Stimulated activated CD4-positive, alpha-beta T cell treated with anti-CD3 and anti-CD28 coated beads, Interleukin-4, amount 100 ng/mL, for 1 hour (primary cell): Measurements from ENCODE around the gene ATP6V0E1.

Source experiments
- DNase-seq: peaks from one replicate; pipeline ENCODE4 v3.0.0-alpha.2; 2020

The ATP6V0E1 gene

GRCh38 chr5:172957458-172957857, 26.1 kb upstream of the ATP6V0E1 start:
- DNase-seq, result no peak

GRCh38 chr5:172958331-172959046, 25.1 kb upstream of the ATP6V0E1 start:
- DNase-seq, result peak; percentile 68

- DNase-seq, result no peak
Observed at GRCh38 chr5:172959824-172960799, 23.5 kb upstream of the ATP6V0E1 start.

GRCh38 chr5:172969921-172970320, 13.7 kb upstream of the ATP6V0E1 start:
- DNase-seq, result no peak

- DNase-seq, result no peak
Observed at GRCh38 chr5:172971482-172971881, 12.1 kb upstream of the ATP6V0E1 start.

GRCh38 chr5:172972552-172972951, 11.0 kb upstream of the ATP6V0E1 start:
- no peak for DNase-seq

- DNase-seq, result no peak
Observed at GRCh38 chr5:172973127-172973916, 10.2 kb upstream of the ATP6V0E1 start.

GRCh38 chr5:172973931-172974330, 9.6 kb upstream of the ATP6V0E1 start:
- no peak for DNase-seq

GRCh38 chr5:172975289-172975688, 8.3 kb upstream of the ATP6V0E1 start:
- DNase-seq, result no peak

- no peak for DNase-seq
Observed at GRCh38 chr5:172979778-172980177, 3.8 kb upstream of the ATP6V0E1 start.

GRCh38 chr5:172981931-172982330, 1.6 kb upstream of the ATP6V0E1 start:
- no peak for DNase-seq

- peak; percentile 73 for DNase-seq
Observed at GRCh38 chr5:172984244-172984953, 828 bp downstream of the ATP6V0E1 start.

GRCh38 chr5:172985596-172985995, 2.0 kb downstream of the ATP6V0E1 start:
- no peak for DNase-seq

GRCh38 chr5:172988276-172988675, 4.7 kb downstream of the ATP6V0E1 start:
- no peak for DNase-seq

GRCh38 chr5:172990776-172991175, 7.2 kb downstream of the ATP6V0E1 start:
- no peak for DNase-seq

- no peak for DNase-seq
Observed at GRCh38 chr5:172994405-172994804, 10.8 kb downstream of the ATP6V0E1 start.

GRCh38 chr5:172999372-172999973, 15.9 kb downstream of the ATP6V0E1 start:
- DNase-seq, result no peak

- DNase-seq, result no peak
Observed at GRCh38 chr5:172999974-173000373, 16.4 kb downstream of the ATP6V0E1 start.

- no peak for DNase-seq
Observed at GRCh38 chr5:173001229-173001841, 17.8 kb downstream of the ATP6V0E1 start.

GRCh38 chr5:173003360-173003759, 19.8 kb downstream of the ATP6V0E1 start:
- no peak for DNase-seq

- DNase-seq, result no peak
Observed at GRCh38 chr5:173004013-173004412, 20.4 kb downstream of the ATP6V0E1 start.

GRCh38 chr5:173004447-173004846, 20.9 kb downstream of the ATP6V0E1 start:
- DNase-seq, result no peak
